ENCODE results near the gene PLCB1.
A peak's percentile ranks its signal among the peaks of the same experiment; 100 is the strongest.
"Not testable (repeated sequence)": the region's sequence is repeated elsewhere in the genome, so short reads cannot be mapped to it uniquely, and the experiment has no call there.

PLCB1 gene

GRCh38 chr20:8431538-8432434 is 299.7 kb downstream of the PLCB1 start:
- no peak overlapping the region for H3K4me3 ChIP-seq (ENCODE audit: low read depth, low read length)
- DNase-seq (ENCODE audit: low read depth) = no peak
- no peak for TF ChIP-seq CTCF (IDR thresholded peaks at IDR 0.05; ENCODE audit: low read depth, low read length)
- no peak for TF ChIP-seq MAX (IDR thresholded peaks at IDR 0.05; ENCODE audit: low read depth, low read length)
- no peak for TF ChIP-seq MYC (IDR thresholded peaks at IDR 0.05; ENCODE audit: low read depth, low read length)
- no peak for TF ChIP-seq POLR2A (IDR thresholded peaks at IDR 0.05; ENCODE audit: extremely low read depth, insufficient read length)

GRCh38 chr20:8432435-8433148 is 300.5 kb downstream of the PLCB1 start:
- no peak for DNase-seq (ENCODE audit: low read depth)
- no peak overlapping the region for H3K4me3 ChIP-seq (ENCODE audit: low read depth, low read length)
- TF ChIP-seq CTCF (IDR thresholded peaks at IDR 0.05; ENCODE audit: low read depth, low read length) (no peak), MYC (IDR thresholded peaks at IDR 0.05; ENCODE audit: low read depth, low read length) (no peak), POLR2A (IDR thresholded peaks at IDR 0.05; ENCODE audit: extremely low read depth, insufficient read length) (no peak), MAX (IDR thresholded peaks at IDR 0.05; ENCODE audit: low read depth, low read length) (no peak)

GRCh38 chr20:8433291-8433690 is 301.2 kb downstream of the PLCB1 start:
- no peak for DNase-seq (ENCODE audit: low read depth)
- TF ChIP-seq CTCF (IDR thresholded peaks at IDR 0.05; ENCODE audit: low read depth, low read length) = no peak
- no peak for TF ChIP-seq MAX (IDR thresholded peaks at IDR 0.05; ENCODE audit: low read depth, low read length)
- TF ChIP-seq MYC (IDR thresholded peaks at IDR 0.05; ENCODE audit: low read depth, low read length) = no peak
- no peak for TF ChIP-seq POLR2A (IDR thresholded peaks at IDR 0.05; ENCODE audit: extremely low read depth, insufficient read length)
- H3K4me3 ChIP-seq (ENCODE audit: low read depth, low read length) = no peak overlapping the region

- peak; percentile 52 for DNase-seq (ENCODE audit: low read depth)
- TF ChIP-seq MYC (IDR thresholded peaks at IDR 0.05; ENCODE audit: low read depth, low read length) (no peak), CTCF (IDR thresholded peaks at IDR 0.05; ENCODE audit: low read depth, low read length) (no peak), MAX (IDR thresholded peaks at IDR 0.05; ENCODE audit: low read depth, low read length) (no peak)
- no peak overlapping the region for H3K4me3 ChIP-seq (ENCODE audit: low read depth, low read length)
Observed at GRCh38 chr20:8434326-8434876, 302.3 kb downstream of the PLCB1 start.

- no peak for DNase-seq (ENCODE audit: low read depth)
- H3K4me3 ChIP-seq (ENCODE audit: low read depth, low read length) = no peak overlapping the region
- TF ChIP-seq MAX (IDR thresholded peaks at IDR 0.05; ENCODE audit: low read depth, low read length) = no peak
- no peak for TF ChIP-seq MYC (IDR thresholded peaks at IDR 0.05; ENCODE audit: low read depth, low read length)
- TF ChIP-seq CTCF (IDR thresholded peaks at IDR 0.05; ENCODE audit: low read depth, low read length) = no peak
- TF ChIP-seq POLR2A (IDR thresholded peaks at IDR 0.05; ENCODE audit: extremely low read depth, insufficient read length) = no peak
Observed at GRCh38 chr20:8435285-8436035, 303.4 kb downstream of the PLCB1 start.

GRCh38 chr20:8436938-8437337 is 304.9 kb downstream of the PLCB1 start:
- not testable (repeated sequence) for DNase-seq (ENCODE audit: low read depth); H3K4me3 ChIP-seq (ENCODE audit: low read depth, low read length)
